Fibroblast of skin of right biceps (primary cell): ENCODE results near the gene ENPP6.

Source experiments
- DNase-seq: peaks from one replicate; pipeline ENCODE4 v3.0.0-alpha.2; 2013

The ENPP6 gene

GRCh38 chr4:184188443-184189400, 29.0 kb downstream of the ENPP6 start:
- no peak for DNase-seq

GRCh38 chr4:184177271-184177670, 40.4 kb downstream of the ENPP6 start:
- no peak for DNase-seq

DNA sequence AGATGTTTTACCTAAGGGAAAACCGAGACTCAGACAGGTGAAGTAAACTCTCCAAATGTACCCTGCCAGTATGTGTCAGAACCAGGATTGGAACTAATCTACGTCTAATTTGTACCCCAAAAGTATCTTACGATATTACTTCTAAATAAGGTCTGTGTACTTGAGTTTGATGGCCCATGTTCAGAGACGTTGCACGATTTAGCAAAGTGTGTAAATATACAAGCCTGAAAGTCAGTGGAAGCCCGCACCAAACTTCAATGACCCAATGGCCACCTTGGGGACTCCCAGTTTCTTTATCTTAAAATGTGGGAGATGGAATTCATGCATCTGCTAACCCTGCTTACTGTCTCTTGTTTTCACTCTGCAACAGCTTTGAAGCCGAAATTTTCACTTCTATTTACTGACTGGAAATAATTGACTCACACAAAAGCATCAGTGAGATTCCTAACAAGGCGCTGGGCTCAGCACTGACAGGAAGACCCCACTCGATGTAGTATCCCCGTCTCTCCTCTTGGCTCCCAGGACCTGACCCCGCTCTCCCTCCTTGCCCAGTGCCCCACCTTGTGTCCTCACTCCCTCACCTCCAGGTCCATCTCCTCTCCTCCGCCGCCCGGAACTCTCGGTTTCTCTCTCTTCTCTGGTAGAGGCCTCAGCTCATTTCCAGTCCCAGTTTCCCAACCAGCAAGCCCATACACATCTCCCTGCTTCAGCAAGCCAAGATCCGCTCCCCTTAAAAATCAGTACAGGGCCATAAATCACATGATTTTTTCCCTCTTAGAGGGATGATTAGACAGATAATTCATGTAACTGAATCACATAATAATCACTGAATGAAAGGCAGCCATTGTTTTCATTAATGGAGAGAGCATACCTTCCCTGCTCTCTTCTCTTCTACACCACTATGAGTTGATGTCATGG, 42.8 kb downstream of the ENPP6 start:
- DNase-seq: no peak

DNA sequence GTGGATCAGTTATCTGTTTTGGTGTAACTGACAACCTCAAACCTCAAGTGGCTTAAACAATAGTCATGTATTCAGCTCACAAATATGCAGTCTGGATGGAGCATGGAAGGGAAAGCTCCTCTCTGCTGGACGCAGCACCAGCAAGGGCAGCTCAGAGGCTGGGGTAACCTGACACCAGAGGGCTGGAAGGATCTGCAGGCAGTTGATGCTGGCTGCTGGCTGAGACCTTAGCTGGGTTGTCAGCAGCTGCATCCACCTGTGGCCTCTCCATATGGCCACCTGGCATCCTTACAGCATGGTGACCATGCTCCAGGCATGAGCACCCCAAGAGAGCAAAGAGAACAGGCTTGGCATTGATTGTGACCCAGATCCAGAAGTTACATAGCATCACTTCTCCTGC, 46.7 kb downstream of the ENPP6 start:
- DNase-seq: peak; percentile 67

- DNase-seq: no peak
Observed at GRCh38 chr4:184169225-184169867, 48.3 kb downstream of the ENPP6 start.

DNA sequence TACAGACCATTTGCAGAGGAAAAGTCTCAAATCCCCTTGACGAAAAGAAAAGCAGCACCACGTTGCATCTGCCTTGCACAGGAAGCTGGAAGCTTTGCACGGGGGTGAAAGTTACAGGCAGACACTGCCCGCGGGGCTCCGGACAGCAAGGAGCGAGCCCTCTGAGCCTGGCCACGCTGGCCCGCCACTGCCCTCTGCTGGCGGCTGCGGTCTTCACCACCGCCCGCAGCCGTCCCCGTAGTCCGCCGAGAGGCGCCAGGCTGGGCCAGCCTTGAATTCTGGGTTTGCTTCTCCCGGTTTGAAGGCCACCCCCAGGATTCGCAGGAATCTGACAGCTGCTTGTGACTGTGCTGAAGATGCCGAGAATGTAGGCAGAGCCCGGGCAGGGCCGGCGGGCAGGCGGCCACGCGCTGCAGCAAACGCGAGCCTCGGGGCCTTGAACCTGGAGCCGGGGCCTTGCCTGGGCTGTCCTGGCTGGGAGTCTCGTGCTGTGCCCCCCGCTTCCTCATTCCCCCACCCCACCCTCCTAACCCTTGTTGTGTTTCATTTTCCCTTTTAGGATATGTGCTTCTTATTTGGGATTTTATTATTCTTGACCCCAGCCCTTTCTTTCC, 49.2 kb downstream of the ENPP6 start:
- DNase-seq: peak; percentile 51

DNA sequence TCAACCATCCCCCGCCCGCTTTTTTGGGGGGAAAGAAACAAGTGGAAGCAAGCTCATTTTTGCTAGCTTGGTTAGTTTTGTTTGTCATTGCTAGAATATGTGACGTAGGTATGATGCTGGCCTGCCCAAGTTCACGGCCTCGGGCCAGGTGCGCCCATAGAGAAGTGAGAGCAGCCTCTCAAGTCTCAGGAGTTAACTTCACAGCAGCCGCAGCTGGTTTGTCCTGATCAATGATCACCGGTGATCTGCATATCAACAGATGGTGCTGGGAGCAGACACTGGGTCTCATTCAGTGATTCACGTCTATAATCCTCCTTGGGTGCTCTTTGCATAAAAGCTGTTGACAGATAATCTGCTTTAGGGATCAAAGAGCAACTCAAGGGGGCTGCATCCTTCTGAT, 50.1 kb downstream of the ENPP6 start:
- DNase-seq: no peak

DNA sequence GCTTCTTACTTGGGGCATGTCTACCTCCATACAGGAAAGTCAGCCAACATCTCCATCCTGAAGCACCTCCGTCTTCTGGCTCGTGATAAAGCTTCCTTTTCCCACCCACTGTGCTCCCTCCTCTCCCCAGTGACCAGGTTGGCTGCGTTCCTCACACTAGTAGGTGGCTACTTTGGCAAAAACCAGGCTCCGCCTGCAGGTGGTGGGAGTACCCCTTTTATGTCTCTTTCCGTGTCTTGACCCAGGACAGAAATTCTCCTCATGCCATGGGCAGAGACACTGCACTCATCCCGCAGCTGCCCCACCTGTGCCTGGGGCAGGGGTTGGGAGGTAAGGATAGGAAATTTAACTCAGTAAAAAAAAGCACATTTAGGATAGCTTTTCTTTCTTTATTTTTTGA, 50.9 kb downstream of the ENPP6 start:
- DNase-seq: no peak

- DNase-seq: peak; percentile 40
Observed at GRCh38 chr4:184165291-184165690, 52.4 kb downstream of the ENPP6 start.

- DNase-seq: peak; percentile 38
Observed at GRCh38 chr4:184163813-184164212, 53.9 kb downstream of the ENPP6 start.

DNA sequence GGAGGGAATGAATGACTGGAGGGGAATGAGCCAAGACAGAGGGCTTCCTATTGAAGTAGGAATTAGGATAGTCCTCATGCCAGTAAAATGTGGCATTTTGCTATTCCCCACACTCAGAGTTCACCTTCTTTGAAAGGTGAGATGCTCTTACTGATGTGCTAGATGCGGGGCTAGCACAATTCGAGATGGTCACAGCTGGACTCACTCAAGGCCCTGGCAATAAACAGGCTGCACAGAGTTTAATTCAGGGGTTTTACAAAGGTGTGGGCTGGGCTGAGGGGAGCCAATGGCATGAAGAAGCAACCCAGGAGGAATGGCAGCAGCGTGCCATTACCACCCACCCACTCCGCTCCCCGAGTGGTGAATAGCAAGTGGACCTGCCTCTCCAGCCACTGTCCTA, 55.1 kb downstream of the ENPP6 start:
- no peak for DNase-seq

DNA sequence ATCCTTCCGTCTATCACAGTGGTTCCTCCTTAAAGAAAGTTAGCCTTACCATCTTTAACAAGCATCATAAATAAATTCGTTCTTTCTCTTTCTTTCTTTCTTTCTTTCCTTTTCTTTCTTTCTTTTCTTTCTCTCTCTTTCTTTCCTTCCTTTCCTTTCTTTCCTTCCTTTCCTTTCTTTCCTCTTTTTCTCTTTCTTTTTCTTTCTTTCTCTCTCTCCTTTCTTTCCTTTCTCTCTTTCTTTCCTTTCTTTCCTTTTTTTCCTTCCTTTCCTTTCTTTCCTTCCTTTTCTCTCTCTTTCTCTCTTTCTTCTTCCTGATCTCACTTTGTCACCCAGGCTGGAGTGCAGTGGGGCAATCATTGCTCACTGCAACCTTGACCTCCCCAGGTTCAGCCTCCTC, 60.4 kb downstream of the ENPP6 start:
- DNase-seq: no peak

DNA sequence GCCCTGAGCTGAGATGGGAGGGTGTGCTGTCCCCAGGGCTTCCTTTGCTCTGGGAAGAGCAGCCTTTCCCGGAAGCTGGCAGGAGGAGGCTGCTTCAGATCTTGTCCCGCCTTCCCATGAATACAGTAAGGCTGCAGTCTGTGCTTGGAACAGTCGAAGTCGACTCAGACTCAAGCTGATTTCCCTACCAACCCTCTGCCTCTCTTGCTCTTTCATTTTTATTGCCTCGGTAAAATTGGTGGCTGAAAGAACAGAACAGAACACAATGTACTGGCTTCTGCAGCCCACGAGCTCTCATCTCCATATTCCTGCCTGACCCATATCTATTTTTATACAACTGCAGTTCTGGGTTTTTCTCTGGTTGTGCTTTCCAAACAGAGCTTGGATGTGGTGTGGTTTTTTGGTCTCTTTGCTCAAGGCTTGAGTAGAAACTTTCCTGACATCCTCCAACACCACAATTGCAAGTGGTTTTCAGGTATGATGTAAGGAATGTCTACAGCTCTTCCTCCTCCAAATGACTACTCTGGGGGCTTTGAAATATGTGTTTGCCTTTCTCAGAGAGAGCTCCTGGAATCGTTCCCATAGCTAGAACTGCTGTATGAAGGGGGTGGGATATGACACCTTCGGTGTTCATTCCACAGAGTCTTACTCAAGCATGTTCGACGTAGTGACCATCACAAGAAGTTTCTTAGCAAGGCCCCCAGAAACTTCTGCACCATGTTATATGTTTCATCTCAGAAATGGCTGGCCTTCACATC, 61.3 kb downstream of the ENPP6 start:
- peak; percentile 64 for DNase-seq

- no peak for DNase-seq
Observed at GRCh38 chr4:184154199-184154598, 63.5 kb downstream of the ENPP6 start.

- no peak for DNase-seq
Observed at GRCh38 chr4:184153781-184154180, 63.9 kb downstream of the ENPP6 start.

DNA sequence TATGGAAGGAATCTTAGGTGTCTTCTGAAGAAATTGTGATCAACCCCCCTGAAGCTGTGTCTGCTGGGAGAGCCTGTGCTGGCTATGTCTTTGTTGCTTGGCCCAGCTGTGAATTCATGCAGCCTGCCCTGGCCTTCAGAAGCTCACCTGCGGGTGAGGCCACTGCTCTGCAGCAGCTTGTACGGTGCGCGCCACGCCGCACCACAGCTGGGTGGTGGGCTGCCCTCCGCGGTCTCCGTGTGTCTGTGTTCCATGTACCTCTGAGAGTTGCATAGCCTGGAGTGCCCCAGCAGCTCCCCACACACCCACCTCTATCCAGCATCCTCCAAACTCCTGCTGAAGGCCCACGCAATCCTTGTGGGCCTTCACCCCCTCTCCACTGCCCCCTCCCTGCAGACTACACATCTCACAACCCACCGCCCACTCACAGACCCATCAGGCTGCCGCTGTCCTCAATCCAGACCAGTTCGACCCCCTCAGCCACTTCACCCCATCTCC, 65.6 kb downstream of the ENPP6 start:
- no peak for DNase-seq

GRCh38 chr4:184150102-184150839, 67.4 kb downstream of the ENPP6 start:
- DNase-seq: no peak

- peak; percentile 42 for DNase-seq
Observed at GRCh38 chr4:184148738-184149637, 68.7 kb downstream of the ENPP6 start.

DNA sequence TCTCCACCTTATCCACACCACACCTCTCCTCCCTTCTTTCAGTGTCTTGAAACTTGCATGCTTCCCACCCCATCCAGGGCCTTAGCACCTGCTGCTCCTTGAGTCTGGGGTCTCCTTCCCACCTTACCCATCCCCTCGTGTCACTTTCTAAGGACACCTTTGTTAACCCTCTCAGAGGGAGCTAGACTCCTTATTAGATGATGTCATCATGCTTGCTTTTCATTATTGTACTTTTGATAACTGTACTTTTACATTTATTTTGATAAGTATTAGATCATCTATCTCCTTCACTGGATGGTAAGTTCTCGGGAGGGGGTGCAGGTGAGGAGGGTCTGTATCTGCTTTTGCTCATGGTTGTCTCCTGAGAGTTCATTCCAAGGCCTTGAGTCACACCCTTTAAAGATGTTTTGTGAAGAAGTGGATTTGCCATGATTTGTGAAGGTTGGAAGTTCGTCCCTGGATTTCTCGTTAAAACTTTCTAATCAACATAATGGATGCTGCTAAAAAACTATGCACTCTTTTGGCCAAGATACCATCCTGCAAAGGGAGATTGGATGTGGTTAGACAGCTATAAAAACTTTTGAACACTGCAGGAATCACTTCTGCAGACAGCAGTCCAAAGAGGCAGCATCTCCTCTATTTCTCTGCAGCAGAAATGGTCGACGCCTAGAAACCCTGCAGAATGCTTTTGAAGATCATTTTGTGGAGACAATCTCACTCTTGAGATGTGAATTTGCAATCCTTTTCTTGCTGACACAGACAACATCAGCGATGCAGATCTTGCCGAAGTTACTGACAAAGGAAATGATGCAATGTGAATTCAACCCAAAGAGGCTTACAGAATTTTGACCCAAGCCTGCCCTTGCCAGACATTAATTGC, 69.6 kb downstream of the ENPP6 start:
- peak; percentile 56 for DNase-seq
